MM.1S (cell line): ENCODE measurements around the gene WSCD1.

Experiments
- DNase-seq: peaks from one replicate; pipeline ENCODE4 v3.0.0-alpha.2; 2015
- H2AFZ ChIP-seq: fragments of 300-600 bp; sonication (generic); 2 replicates; pipeline ENCODE4 v1.6.0; 2016; ENCODE audit warnings: antibody characterized with exemption, low read length
- H3F3A ChIP-seq: fragments of 300-600 bp; sonication (generic); 2 replicates; pipeline ENCODE4 v1.6.1; 2016; ENCODE audit warnings: mild to moderate bottlenecking, antibody characterized with exemption, low read length, moderate library complexity, mixed read lengths; ENCODE audit not compliant: insufficient read depth
- H3K27ac ChIP-seq: fragments of 300-600 bp; sonication (generic); 2 replicates; pipeline ENCODE4 v1.5.1; 2016; ENCODE audit warnings: mild to moderate bottlenecking, low read length
- H3K27me3 ChIP-seq: fragments of 300-600 bp; sonication (generic); replicated peaks from 2 replicates; pipeline ENCODE4 v1.6.0; 2016; ENCODE audit warnings: low read length; ENCODE audit not compliant: insufficient read depth
- H3K36me3 ChIP-seq: fragments of 300-600 bp; sonication (generic); replicated peaks from 2 replicates; pipeline ENCODE4 v1.6.1; 2016; ENCODE audit warnings: mild to moderate bottlenecking, low read length, mixed read lengths; ENCODE audit not compliant: insufficient read depth
- H3K4me1 ChIP-seq: fragments of 300-600 bp; sonication (generic); 2 replicates; pipeline ENCODE4 v1.6.1; 2016; ENCODE audit warnings: low read length, mixed read lengths
- H3K4me2 ChIP-seq: fragments of 300-600 bp; sonication (generic); 2 replicates; pipeline ENCODE4 v1.6.0; 2016; ENCODE audit warnings: low read depth, low read length
- H3K4me3 ChIP-seq: fragments of 300-600 bp; sonication (generic); 2 replicates; pipeline ENCODE4 v1.5.1; 2016; ENCODE audit warnings: low read length, mixed read lengths
- H3K79me2 ChIP-seq: fragments of 300-600 bp; sonication (generic); 2 replicates; pipeline ENCODE4 v1.6.1; 2016; ENCODE audit warnings: mixed run types, low read length, mixed read lengths
- H3K9ac ChIP-seq: fragments of 300-600 bp; sonication (generic); 2 replicates; pipeline ENCODE4 v1.6.1; 2016; ENCODE audit warnings: low read length, mixed read lengths
- H3K9me2 ChIP-seq: fragments of 300-600 bp; sonication (generic); replicated peaks from 2 replicates; pipeline ENCODE4 v1.6.1; 2016; ENCODE audit warnings: mild to moderate bottlenecking, low read length, mixed read lengths; ENCODE audit not compliant: insufficient read depth
- H3K9me3 ChIP-seq: fragments of 300-600 bp; sonication (generic); replicated peaks from 2 replicates; pipeline ENCODE4 v1.6.1; 2016; ENCODE audit warnings: mild to moderate bottlenecking, low read length, mixed read lengths; ENCODE audit not compliant: insufficient read depth
- H4K20me1 ChIP-seq: fragments of 300-600 bp; sonication (generic); 2 replicates; pipeline ENCODE4 v1.6.1; 2016; ENCODE audit warnings: mild to moderate bottlenecking, low read length, moderate library complexity, mixed read lengths; ENCODE audit not compliant: insufficient read depth
- EZH2 ChIP-seq: fragments of 300-600 bp; sonication (generic); optimal IDR thresholded peaks from 2 replicates; pipeline ENCODE3; 2017; ENCODE audit warnings: low read depth, mild to moderate bottlenecking, antibody characterized with exemption, low read length, mixed read lengths
- EZH2phosphoT487 ChIP-seq: fragments of 300-600 bp; sonication (generic); IDR thresholded peaks from 2 replicates; pipeline ENCODE4 v1.6.1; 2018; ENCODE audit warnings: antibody characterized with exemption, low read length
- TF ChIP-seq, protein P1 (sequence below): fragments of 300-600 bp; sonication (generic); IDR thresholded peaks from 2 replicates; pipeline ENCODE4 v1.5.1; 2016; ENCODE audit warnings: antibody characterized with exemption, low read length, mixed read lengths

WSCD1 gene

GRCh38 chr17:6066183-6066948 lies 3.8 kb upstream of the WSCD1 start:
- Histone ChIP-seq H3K27ac (no peak overlapping the region), H3K9me2 (no peaks in the 10 kb centered on the region), H3K79me2 (peaks cover 6% of the 10 kb centered on the region), H3K4me2 (no peak overlapping the region), H3K9ac (no peak overlapping the region), H2AFZ (no peak overlapping the region), H3K36me3 (no peaks in the 10 kb centered on the region), H3F3A (peaks cover 15% of the 10 kb centered on the region; the same call in 1 of the 2 replicates), H3K9me3 (no peaks in the 10 kb centered on the region), H3K4me3 (no peak overlapping the region), H4K20me1 (no peaks in the 10 kb centered on the region), H3K27me3 (no peaks in the 10 kb centered on the region), H3K4me1 (peaks cover 14% of the 10 kb centered on the region)
- no peak for DNase-seq
- TF ChIP-seq EZH2: no peak
- TF ChIP-seq EZH2phosphoT487: no peak
- TF ChIP-seq, protein P1, sequence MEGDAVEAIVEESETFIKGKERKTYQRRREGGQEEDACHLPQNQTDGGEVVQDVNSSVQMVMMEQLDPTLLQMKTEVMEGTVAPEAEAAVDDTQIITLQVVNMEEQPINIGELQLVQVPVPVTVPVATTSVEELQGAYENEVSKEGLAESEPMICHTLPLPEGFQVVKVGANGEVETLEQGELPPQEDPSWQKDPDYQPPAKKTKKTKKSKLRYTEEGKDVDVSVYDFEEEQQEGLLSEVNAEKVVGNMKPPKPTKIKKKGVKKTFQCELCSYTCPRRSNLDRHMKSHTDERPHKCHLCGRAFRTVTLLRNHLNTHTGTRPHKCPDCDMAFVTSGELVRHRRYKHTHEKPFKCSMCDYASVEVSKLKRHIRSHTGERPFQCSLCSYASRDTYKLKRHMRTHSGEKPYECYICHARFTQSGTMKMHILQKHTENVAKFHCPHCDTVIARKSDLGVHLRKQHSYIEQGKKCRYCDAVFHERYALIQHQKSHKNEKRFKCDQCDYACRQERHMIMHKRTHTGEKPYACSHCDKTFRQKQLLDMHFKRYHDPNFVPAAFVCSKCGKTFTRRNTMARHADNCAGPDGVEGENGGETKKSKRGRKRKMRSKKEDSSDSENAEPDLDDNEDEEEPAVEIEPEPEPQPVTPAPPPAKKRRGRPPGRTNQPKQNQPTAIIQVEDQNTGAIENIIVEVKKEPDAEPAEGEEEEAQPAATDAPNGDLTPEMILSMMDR: no peak

GRCh38 chr17:6067060-6067459 lies 3.1 kb upstream of the WSCD1 start:
- H3K79me2 ChIP-seq: peaks cover 13% of the 10 kb centered on the region
- no peaks in the 10 kb centered on the region for H3K36me3 ChIP-seq
- H3K4me3 ChIP-seq: no peak overlapping the region
- H3K9me2 ChIP-seq: no peaks in the 10 kb centered on the region
- no peak overlapping the region for H2AFZ ChIP-seq
- peaks cover 14% of the 10 kb centered on the region for H3K4me1 ChIP-seq
- H3F3A ChIP-seq: peaks cover 15% of the 10 kb centered on the region; the same call in 1 of the 2 replicates
- H3K9ac ChIP-seq: no peak overlapping the region
- H3K4me2 ChIP-seq: no peak overlapping the region
- TF ChIP-seq, protein P1: no peak
- TF ChIP-seq EZH2phosphoT487 (no peak), EZH2 (no peak)
- no peak overlapping the region for H3K27ac ChIP-seq
- no peaks in the 10 kb centered on the region for H3K27me3 ChIP-seq
- no peaks in the 10 kb centered on the region for H3K9me3 ChIP-seq
- H4K20me1 ChIP-seq: no peaks in the 10 kb centered on the region
- DNase-seq: no peak

DNA sequence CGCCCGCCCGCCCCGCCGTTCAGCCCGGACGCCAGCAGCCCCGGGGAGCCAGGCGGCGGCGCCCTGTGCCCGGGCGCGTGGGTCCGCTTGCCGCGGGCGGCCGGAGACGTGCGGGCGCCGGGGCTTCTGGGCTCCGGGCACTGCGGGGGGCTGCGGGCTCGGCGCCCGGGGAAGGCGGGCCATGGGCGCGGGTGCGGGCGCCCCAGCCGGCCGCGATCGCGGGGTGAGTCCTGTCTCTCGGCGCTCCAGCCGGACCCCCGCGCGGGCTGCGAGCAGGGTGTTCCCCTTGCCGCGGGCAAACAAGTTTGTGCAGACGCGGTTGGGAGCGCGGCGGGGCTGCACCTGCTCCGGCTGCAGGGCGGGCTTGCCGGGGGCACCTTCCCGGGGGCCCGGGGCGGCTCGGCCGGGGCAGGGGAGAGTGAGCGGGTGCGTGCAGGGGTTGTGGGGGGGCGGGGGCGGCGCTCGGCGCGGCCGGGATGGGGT lies 292 bp downstream of the WSCD1 start:
- H3K4me2 ChIP-seq: no peak overlapping the region
- H3K79me2 ChIP-seq: peaks cover 47% of the 10 kb centered on the region
- no peaks in the 10 kb centered on the region for H3K9me3 ChIP-seq
- no peaks in the 10 kb centered on the region for H4K20me1 ChIP-seq
- H3K27ac ChIP-seq: no peak overlapping the region
- H3K4me1 ChIP-seq: peaks cover 14% of the 10 kb centered on the region
- peak overlapping the region; percentile 80; the same call in 1 of the 2 replicates for H3K4me3 ChIP-seq
- no peaks in the 10 kb centered on the region for H3K36me3 ChIP-seq
- peak overlapping the region; percentile 65; the same call in 1 of the 2 replicates for H3K9ac ChIP-seq
- H3K9me2 ChIP-seq: no peaks in the 10 kb centered on the region
- peaks cover 15% of the 10 kb centered on the region; the same call in 1 of the 2 replicates for H3F3A ChIP-seq
- H2AFZ ChIP-seq: no peak overlapping the region
- H3K27me3 ChIP-seq: no peaks in the 10 kb centered on the region
- DNase-seq: peak; percentile 20
- TF ChIP-seq EZH2 (no peak), EZH2phosphoT487 (no peak)
- TF ChIP-seq, protein P1: no peak
